Measurements from ENCODE around the gene SLC39A9.
"Not testable (repeated sequence)": the region's sequence is repeated elsewhere in the genome, so short reads cannot be mapped to it uniquely, and the experiment has no call there.

The SLC39A9 gene

GRCh38 chr14:69479696-69480095 lies 81.2 kb downstream of the SLC39A9 start:
- no peak for DNase-seq

- no peak for DNase-seq
Measured at GRCh38 chr14:69480136-69480535, 81.6 kb downstream of the SLC39A9 start.

DNA sequence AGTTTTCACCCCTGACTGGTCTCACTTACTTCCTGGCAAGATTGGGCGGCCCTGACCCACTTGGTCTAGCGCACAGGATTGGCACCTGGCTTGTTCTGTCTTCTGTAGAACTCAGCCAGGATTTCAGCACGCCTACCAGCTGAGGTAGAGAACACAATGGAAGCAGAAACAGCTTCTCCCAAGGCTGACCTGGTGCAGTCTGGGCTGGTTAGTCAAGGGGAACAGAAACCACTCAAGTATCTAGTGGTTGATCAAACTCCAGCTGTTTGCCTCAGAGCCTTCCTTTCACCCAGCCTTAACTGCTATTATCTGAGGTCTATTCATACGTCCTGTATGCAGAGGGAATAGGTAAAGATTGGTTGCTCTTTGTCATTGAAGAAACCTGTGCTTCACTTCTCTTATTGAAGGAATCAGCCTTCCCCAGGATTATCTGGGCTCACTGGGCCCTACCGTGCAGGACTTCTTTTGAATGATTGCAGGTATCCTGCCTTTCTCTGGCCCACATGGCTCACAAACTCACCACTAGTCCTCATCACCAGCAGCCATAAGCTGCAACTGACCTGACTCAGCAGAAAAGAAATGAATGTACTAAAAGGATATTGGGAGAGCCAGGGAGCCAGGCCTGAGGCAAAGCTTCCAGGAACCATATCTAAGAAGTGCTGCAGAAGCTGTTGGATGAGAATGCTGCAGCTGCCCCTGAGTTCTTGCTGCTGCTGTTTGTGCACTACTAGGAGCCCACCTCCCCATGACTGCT lies 83.5 kb downstream of the SLC39A9 start:
- no peak for DNase-seq

DNA sequence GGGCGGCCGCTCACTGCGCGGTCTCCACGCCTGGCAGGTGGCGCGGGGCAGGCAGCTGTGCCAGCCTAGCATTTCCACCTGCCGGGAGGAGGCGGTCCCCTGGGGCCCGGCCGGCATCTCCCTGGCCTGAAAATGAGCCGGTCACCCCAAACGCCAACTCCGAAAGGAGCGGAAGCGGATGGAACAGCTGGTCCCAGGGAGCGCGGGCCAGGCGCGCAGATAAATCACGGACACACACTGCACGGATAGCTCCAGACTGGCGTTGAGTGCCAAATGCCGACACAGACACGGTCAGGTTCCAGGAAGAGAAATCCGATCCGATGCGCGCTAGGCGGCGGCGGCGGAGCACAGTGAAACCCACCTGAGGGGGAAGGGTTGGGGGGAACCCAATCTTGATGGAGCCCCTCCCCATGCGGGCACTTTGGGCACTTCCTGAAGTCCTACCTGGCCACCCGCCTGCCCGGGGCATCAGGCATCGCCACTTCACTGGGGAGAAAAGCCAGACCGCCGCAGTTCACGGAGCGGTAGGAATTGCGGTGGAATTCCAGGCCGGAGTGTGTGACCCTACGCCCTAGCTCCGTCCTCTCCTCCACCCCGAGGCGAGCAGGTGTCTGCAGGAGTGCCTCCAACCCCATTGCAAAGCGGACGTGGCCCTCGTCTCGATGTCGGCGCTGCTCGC lies 85.4 kb downstream of the SLC39A9 start:
- no peak for DNase-seq

- DNase-seq = no peak
Measured at GRCh38 chr14:69484444-69485314, 86.2 kb downstream of the SLC39A9 start, which contains the start of gene PLEKHD1. Gene PLEKHD1 (plus strand): TSS chr14:69484728. CDS start chr14:69484966, 238 bp downstream.

GRCh38 chr14:69485315-69485660 lies 86.8 kb downstream of the SLC39A9 start:
- no peak for DNase-seq

DNA sequence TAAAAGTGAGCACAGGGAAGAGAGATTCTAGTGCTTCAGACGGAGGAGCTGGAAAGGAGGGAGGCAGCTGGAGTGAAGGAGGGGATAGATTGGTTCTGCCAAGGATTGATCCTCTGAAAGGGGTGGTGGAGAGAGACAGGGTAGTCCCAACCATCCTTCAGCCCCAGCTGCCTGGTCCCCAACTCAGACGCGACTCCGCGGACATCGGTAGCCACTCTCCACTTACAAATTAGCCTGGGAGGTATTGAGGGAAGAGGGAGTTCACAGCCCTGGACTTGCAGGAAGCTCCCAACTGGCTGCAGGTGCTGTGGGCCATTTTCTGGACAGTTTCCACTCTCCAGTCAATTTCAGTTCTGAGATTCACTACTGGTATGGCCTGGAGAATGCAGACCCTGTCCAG lies 87.2 kb downstream of the SLC39A9 start:
- no peak for DNase-seq

- DNase-seq = no peak
Measured at GRCh38 chr14:69487226-69487625, 88.7 kb downstream of the SLC39A9 start.

DNA sequence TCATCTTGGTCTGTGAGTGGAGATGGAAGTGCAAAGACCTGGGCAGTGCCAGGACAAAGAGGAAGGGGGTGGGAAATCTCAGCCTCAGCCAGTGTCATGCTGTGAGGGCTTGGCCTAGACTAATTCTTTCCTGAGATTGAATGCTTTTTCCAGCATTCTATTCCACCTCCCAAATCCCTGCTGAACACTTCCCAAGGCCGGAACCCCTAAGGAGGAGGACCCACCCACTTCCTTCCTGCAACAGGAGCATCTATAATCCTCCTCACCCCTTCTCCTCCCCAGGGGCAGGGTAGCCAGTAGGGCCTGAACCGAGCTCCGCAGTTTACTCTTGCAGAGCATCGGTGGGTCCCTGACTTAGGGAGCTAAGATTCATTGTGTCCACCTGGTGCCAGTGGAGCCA lies 89.3 kb downstream of the SLC39A9 start:
- DNase-seq = no peak

- no peak for DNase-seq
Measured at GRCh38 chr14:69489495-69489894, 91.0 kb downstream of the SLC39A9 start.

GRCh38 chr14:69490219-69490918 lies 91.9 kb downstream of the SLC39A9 start:
- DNase-seq = no peak

- DNase-seq = no peak
Measured at GRCh38 chr14:69491193-69491592, 92.7 kb downstream of the SLC39A9 start.

- DNase-seq = no peak
Measured at GRCh38 chr14:69493038-69493437, 94.5 kb downstream of the SLC39A9 start.

DNA sequence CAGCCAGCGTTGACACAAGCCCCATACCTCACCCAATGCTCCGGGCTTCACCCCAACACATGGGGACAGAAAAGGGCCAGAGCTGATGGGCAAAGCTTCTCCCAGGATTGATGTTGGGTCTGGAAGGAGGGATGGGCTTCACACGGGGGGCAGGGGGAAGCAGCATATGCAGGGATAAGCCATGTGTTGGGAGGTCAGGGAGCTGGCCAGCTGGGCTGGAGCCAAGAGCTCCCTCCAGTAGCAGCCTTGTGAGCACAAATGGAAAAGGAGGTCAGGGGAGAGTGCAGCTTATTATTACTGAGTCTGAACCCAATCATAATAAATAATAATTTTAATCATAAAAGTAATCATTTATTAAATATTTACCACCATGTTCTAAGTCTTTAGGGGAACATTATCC lies 95.3 kb downstream of the SLC39A9 start:
- DNase-seq = no peak

- no peak for DNase-seq
Measured at GRCh38 chr14:69495341-69495921, 96.9 kb downstream of the SLC39A9 start.

- not testable (repeated sequence) for DNase-seq
Measured at GRCh38 chr14:69497866-69498265, 99.4 kb downstream of the SLC39A9 start.

GRCh38 chr14:69498286-69498685 lies 99.8 kb downstream of the SLC39A9 start:
- not testable (repeated sequence) for DNase-seq

GRCh38 chr14:69499436-69499835 lies 100.9 kb downstream of the SLC39A9 start:
- DNase-seq = no peak

DNA sequence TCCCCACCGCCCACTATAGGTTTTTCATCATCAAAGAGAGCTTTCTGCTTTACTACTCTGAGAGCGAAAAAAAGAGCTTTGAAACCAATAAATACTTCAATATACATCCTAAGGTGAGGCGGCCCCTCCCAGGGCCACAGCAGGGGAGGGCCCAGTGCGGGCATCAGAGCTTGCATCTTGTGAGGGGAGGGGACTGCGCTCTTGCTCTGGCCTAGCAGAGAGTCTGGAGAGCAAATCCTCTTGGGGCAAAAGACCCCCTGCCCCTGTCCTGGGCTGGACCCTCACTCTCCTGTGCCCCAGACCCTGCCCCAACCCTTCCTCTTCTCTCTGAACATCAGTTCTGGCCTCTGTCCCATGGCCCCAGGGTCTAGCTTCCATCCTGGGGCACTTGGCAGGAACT lies 101.6 kb downstream of the SLC39A9 start:
- DNase-seq = no peak

GRCh38 chr14:69500736-69501135 lies 102.2 kb downstream of the SLC39A9 start:
- no peak for DNase-seq

- no peak for DNase-seq
Measured at GRCh38 chr14:69501423-69501838, 102.9 kb downstream of the SLC39A9 start.

GRCh38 chr14:69504775-69505174 lies 106.3 kb downstream of the SLC39A9 start:
- DNase-seq = no peak

Measured in activated CD8-positive, alpha-beta memory T cell treated with anti-CD3 and anti-CD28 coated beads for 24 hours (primary cell).